OCI-LY7 (cell line): ENCODE data around the gene GET4.

Experiments used
- EZH2phosphoT487 ChIP-seq: fragments of 200-600 bp; sonication (generic); IDR thresholded peaks from 2 replicates; pipeline ENCODE4 v1.6.1; 2018; ENCODE audit warnings: low read depth, borderline replicate concordance, mild to moderate bottlenecking, mixed run types, antibody characterized with exemption, low read length, moderate library complexity, mixed read lengths
- TF ChIP-seq, protein P1 (sequence below): fragments of 200-600 bp; sonication (generic); conservative IDR thresholded peaks from 2 replicates; pipeline ENCODE4 v1.5.1; 2014; ENCODE audit warnings: mild to moderate bottlenecking, antibody characterized with exemption, low read length, moderate library complexity, mixed read lengths

DNA sequence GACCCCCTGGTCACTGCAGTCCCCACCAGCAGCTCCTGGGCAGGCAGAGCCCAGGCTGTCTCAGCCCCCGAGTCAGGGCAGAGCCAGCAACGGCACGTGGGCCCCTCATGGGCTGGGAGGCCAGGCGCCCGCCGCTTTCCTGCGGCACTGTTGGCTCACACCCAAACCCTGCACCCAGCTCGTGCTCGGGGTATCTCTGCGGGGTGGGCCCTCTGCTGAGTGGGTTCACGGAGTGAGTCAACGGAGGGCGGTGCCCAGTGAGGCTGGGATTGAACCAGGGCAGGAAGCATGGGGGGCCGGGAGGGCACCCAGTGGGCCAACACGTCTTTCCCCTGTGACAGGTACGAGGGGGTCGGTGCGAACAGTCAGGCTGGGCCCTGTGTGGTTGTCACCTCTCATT lies 49.2 kb downstream of the GET4 start:
- TF ChIP-seq, protein P1, sequence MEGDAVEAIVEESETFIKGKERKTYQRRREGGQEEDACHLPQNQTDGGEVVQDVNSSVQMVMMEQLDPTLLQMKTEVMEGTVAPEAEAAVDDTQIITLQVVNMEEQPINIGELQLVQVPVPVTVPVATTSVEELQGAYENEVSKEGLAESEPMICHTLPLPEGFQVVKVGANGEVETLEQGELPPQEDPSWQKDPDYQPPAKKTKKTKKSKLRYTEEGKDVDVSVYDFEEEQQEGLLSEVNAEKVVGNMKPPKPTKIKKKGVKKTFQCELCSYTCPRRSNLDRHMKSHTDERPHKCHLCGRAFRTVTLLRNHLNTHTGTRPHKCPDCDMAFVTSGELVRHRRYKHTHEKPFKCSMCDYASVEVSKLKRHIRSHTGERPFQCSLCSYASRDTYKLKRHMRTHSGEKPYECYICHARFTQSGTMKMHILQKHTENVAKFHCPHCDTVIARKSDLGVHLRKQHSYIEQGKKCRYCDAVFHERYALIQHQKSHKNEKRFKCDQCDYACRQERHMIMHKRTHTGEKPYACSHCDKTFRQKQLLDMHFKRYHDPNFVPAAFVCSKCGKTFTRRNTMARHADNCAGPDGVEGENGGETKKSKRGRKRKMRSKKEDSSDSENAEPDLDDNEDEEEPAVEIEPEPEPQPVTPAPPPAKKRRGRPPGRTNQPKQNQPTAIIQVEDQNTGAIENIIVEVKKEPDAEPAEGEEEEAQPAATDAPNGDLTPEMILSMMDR = no peak
- TF ChIP-seq EZH2phosphoT487 = no peak
